GM18507 (cell line): ENCODE results near the gene SF1.
A peak's percentile ranks its signal among the peaks of the same experiment; 100 is the strongest.

Source experiments
- DNase-seq: peaks from one replicate; pipeline ENCODE4 v3.0.0; 2011; ENCODE audit warnings: low read depth; ENCODE audit not compliant: insufficient read length; ENCODE audit errors: extremely low spot score
- FAIRE-seq: peaks from 2 replicates; lab custom pipeline; 2011; peaks lifted over from hg19 to GRCh38; lab: Jason Lieb, UNC

Gene SF1

DNA sequence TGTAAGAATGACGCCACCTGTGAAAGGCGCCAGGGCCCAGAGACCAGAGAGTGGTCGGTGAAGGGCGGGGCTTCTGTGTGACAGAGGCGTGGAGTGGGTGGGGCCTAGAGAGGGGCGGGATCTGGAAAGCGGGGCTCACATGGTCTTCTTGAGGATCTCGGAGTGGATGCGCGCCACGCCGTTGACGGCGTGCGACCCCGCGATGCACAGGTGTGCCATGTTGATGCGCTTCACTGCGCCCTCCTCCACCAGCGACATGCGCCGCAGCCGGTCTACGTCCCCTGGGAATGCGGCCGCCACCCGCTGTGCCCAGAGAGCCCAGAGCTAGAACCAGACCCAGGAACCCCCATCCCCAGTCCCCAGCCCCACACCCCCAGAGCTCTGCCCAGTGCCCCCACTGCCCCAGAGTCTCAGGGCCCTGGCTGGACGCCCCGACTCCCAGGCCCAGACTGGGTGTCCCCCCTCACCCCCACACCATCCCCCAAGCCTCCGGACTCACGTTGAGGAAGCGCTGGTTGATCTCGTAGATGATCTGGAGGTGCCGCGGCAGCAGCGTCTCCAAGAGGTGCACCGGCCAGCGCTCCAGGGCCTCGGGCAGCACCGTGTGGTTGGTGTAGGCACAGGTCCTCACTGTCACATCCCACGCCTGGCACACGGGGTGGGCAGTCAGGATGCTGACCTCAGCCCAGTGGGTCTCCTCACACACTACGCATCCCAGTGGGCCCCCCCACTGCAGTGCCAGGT, 24.8 kb downstream of the SF1 start:
- no peak for DNase-seq
- no peak for FAIRE-seq

DNA sequence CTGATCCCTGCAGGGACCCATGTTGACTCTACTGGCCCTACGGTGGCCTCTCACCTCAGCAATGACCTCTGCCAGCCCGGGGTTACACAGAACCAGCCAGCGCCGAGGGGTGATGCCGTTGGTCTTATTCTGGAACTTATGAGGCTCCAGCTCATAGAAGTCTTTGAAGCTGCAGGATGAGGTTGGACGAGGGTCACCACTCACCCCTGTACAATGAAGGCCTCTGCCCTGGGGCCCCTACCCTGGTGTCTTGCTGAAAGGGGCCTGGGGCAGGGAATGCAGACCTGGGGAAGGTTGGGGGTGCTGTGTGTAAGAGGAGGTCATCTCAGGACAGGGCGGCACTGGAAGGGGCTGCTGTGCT, 25.3 kb downstream of the SF1 start:
- DNase-seq (no peak), FAIRE-seq (no peak)

DNA sequence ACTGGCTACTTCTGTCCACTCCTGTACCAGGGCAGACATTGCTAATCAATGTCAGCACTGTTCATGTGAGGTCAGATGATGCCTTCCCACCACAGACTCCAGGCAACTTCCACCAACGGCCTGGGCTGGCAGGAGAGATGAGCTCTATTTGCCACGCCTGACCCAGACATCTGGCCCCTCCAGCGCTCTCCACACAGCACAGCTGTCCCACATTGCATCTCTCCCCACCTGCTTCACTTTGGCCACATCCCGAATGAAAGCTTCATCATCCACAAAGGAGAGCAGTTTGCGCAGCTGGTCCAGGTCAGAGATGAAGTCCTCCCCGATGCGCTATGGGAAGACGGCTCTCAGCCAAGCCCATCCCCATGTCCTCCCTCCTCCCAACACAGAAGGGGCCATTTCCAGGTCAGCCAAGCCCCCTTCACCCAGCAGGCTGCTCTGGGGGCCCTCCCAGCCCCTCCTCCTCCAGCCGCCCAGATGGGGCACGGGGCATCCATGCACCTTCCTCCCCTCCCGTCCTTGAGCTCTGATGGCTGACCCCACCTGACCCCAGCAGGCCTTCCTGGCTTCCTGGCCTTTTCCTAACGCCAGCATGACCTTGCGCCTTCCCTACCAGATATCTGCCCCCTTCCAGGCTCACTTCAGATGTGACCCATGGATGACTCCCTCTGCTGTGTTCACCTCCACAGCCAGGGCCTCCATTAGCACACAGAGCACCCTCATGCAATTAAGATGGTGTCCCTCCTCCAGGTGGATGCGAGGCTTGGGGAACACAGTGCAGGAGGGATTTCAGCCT, 26.0 kb downstream of the SF1 start:
- FAIRE-seq (no peak), DNase-seq (no peak)

DNA sequence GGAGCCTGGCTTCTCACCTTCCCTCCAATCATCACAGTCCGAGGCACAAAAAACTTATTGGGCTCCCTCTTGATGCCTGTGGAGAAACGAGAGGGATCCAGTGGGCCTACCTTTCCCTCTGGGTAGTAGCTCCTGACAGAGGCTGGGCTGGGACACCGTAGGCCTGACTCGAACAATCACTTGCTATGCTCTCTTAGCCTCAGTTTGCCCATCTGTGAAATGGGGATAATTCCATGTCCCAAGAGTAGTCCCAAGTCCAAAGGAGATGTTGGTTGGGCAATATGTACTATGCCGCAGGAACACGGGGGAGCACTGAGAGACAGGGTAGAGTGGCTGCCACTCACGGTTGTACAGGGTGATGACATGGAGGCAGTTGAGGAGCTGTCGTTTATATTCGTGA, 26.8 kb downstream of the SF1 start:
- DNase-seq (no peak), FAIRE-seq (no peak)

DNA sequence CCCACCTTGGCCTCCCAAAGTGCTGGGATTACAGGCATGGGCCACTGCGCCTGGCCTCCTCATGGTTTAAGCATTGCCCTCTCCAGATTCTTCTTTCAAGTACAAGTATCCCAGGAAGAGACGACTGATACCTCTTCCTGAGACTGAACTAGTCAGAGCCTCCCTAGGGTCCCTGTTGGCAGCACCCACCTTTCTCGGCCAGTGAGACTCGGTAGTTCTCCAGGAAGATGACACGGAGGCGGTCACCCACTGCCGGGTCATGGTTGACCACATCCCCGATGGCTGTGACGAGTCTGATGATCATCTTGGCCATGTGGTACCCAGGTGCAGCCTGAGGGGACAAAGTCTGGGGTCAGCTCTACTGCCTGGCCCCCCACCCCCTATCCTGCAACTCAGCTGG, 27.2 kb downstream of the SF1 start:
- FAIRE-seq (no peak), DNase-seq (no peak)

DNA sequence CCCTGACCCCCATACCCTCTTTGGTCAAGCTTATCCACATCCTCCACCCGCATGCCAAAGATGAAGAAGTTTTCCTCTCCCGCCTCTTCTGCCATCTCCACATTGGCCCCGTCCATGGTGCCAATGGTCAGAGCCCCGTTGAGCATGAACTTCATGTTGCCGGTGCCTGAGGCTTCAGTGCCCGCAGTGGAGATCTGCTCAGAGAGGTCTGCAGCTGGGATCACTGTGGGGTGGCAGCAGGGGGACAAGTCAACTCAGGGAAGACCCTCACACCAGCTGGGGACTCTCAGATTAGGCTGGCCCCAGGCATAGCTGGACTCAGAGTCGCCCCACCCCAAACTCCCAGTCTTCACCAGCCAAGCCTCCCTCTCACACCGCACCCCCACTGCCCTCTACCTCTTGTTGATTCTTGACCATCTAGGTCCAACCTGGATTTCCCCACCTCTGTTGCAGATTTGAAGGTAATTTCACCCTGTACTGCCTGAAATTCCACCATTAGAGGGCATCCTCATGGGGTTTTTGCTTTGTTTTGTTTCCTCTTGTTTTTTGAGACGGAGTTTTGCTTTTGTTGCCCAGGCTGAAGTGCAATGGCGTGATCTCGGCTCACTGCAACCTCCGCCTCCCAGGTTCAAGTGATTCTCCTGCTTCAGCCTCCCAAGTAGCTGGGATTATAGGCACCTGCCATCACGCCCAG, 27.8 kb downstream of the SF1 start:
- no peak for DNase-seq
- no peak for FAIRE-seq

DNA sequence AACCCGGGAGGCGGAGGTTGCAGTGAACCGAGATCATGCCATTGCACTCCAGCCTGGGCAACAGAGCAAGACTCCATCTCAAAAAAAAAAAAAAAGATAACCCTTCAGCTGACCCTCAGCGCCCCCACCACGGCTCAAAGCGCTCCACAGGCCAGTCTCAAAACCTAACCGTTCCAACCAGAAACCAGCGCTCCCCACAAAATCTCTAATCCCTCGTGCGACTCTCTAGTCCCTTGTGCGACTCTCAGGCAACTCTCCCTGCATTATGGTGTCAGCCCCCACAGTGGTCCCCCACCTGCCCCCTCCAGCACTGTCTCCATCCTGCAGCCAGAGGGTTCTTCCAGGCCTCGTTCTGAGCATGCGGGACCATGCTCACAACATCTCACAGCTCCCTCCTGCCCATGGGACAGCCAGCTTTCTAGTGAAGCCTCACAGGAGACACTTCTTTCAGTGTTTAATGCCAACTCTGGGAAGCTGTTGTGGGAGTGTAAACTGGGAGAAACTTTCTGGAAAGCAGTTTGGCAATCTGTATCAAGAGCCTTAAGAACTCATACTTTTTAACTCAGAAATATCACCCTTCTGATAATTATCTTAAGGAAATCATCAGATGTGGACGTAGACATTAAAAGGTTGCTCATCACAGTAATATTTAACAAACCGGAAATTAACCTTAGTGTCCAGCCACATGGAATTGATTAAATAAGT, 30.2 kb downstream of the SF1 start:
- FAIRE-seq = no peak
- DNase-seq = no peak

DNA sequence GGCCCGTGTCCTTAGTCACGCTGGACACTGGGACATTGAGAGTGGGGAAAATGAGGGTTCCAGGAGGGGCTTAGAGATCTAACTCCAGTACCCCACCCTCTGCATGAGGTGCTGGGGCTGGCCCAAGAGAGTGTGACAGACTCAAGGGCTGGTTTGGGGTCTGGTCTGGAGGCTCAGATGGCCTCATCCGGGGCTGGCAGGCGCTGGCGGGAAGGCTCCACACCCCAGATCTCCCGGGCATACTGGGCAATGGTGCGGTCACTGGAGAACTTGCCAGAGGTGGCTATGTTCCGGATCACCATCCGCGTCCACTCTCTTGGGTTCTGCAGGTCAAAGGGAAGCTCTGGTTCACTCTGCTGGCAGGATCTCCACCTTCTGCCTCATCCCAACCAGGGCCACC, 31.9 kb downstream of the SF1 start:
- DNase-seq = no peak
- FAIRE-seq = no peak

DNA sequence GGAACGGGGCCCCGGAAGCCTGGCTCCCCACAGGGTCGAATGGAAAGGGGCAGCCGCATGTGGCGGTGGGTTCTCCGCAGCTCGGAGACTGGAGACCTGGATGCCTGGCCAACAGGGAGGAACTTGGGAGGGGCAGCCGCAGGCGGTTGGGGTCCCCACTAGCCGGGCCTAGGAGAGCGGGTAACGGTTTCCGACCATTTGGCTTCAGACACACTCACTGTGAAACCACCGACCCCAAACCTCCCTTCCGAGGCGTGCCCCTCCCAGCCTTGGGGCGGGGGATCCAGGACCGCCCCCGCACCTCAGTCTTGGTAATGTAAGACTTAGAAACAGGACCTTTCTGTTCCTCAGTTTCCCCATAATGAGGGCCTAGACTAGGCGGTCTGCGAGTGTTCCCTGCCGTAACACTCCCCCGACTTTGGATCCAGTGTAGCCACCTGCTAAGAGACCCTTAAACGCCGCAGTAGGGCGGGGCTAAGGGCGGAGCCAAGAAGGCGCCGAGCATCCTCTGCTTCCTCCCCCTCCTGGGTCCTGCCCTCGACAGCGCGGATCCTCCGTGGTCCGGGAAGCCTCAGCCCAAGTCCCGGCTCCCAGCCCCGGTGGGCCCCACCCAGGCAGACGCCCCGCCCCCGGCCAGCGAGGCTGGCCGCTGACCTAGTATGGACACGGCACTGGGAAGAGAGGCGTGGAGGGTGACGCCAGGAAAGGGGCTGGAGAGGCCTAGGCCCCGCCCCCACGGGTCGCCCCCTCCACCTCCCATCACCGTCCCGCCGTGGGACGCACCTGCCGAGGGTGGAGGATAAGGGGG, 32.6 kb downstream of the SF1 start:
- DNase-seq (peak; percentile 58), FAIRE-seq (peak; percentile 66)

DNA sequence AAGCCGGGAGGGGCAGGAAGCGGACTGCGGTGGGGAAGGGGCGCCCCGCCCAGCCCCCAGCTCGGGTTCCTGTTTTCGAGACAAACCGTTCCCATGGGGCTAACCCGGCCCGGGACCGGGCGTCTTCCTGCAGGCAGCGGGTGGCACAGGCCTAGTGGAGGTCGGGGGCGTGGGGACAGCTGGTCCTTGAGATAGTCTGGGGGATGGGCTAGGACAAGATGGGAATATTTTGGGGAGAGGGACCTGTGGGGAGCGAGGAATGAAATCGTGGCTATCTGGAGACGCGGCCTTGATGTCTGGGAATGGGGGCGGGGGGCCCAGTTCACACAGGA, 33.2 kb downstream of the SF1 start:
- DNase-seq = peak; percentile 43
- peak; percentile 42 for FAIRE-seq

DNA sequence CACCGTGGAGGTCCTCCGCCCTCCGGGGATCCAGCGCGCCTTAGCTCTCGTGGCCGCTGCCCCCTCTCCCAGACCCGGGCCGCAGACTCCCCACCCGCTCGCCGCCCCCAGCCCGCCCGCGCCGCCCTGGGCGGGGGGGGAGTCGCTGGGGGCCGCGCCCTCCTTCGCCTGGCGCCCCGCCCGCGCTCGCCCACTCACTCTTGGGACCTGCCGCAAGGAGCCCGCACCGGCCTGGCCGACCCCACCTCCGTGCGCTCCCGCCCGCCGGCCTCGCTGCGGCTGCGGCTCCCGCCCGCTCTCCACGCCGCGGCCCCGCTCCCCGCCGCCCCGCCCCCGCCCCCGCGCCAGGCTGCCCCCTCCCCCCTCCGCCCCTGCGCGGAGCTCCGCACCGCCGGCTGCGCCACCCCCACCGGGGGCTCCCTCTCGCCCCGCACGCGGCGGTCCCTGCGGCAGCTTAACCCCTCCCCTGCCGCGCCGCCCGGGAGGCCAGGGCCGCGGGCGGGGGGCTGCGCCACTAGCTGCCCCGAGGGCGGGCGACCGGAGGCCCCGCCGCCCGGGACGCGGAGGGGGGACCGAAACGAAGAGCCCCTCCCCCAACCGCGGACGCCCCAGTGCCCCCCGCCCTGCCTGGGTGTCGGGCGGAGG, 33.7 kb downstream of the SF1 start:
- FAIRE-seq = no peak
- no peak for DNase-seq

DNA sequence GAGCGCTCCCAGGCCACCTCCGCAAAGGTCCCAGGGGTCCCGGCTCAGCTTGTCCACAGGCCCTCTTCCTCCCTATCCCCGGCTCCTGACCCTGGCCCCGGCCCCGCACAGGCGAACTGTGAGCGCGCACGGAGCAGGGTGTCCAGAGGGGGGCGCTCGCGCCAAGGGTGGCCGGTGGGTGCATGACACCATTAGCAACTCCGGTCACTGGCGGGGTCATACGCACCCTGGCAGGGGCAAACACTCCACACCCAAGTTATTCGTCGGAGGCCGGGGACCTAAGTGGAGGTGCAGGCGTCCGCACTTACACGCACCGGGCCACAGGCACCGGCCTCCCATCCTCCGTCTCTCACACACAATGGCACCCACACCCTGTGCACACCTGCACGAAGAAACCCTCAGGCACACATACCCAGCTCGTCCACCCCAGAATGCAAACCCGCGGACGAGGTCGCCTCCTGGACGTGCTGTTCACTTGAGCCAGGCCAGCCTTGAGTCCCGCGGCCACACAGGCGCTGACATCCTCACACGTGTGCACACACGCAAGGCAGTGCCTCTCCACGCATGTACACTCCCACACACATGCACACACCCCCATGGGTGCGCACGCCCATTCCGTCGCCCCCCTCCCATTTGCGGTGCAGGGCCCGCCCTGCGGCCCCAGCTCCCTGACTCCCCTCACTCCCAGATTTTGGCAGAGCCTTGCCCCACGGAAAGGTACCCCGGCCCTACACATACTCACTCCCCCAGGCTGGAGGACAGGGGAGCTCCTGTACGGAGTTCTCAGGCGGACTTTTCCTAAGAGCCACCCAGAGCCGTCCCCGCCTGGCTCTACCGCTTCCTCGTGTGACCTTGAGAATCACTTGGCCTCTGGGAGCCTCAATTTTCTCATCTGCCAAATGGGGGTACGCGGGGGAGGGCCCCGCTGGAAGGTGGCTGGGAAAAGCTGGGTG, 34.5 kb downstream of the SF1 start, which contains the start of gene RASGRP2:
RASGRP2 (minus strand) TSS at position 552 of the 953 bp plus-strand sequence. CDS start 1,276 bp downstream, outside the sequence.
- DNase-seq = peak; percentile 43
- FAIRE-seq = peak; percentile 24

DNA sequence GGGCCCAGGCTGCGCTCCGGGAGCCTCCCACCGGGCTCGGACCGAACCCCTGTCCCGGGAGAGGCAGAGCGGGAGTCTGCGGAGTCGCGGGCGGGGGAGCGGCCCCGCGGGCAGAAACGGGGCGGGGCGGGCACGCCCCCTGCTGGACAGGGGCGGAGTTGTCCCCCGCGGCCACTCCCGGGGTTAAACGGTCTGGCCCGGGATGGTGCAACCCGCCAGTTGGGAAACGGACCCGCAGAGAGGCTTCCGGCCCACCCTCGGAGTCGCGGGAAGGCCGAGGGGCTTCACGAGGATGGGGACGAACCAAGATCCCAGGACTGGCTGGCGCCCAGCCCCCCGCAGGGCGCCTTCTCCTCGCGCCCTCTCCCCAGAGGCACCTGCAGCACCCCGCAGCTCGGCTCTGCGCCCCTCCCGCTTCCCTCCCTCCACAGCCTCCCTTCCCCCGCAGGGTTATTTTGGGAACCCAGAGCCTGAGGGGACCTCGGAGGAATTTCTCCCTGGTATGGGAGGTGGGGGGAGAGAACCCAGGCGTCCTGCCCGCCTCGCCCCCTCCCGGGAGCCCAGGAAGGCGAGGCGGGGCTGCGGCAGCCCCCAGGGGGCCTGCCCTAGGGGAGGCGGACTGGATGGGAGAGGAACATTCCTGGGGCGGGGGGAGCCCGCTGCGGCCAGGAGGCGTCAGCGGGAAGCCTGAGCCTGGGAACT, 35.3 kb downstream of the SF1 start:
- FAIRE-seq (no peak), DNase-seq (peak; percentile 83)

DNA sequence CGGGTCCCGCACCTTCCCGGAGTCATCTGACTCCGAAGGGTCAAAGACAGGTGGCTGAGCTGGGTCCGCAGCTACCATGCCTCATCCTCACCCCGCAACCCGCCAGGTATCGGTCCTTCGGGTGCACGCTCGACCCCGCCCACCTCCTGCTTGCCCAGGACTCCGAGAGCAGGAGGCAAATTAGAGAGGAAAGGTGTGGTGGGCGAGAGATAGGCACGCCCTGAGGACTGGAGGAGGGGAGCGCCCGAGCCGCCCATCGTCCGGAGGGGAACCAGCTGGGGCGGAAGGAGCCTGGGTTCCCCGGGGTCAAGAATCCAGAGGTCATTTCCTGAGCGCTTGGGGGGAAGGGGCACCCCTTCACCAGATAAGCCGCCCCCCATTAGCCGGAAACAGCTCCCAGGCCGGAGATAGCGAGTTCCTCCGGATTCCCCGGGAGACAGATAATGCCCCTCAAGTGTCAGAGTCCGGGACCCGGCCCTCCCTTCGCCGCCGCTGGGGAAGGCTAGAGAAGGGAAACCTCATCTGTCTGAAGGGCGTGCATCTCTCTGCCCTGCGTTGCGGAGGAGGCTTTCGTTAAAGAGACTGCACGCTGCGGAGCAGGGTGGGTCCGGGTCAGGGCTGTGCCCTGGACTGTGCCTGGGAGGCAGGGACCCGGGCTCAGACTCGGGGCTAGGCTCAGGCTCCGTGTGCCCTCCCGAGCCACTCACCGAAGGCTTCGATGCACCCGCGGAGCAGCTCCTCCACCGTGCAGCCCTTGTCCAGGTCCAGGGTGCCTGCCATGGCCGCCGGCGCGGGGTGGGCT, 36.1 kb downstream of the SF1 start:
- no peak for FAIRE-seq
- DNase-seq = peak; percentile 26

DNA sequence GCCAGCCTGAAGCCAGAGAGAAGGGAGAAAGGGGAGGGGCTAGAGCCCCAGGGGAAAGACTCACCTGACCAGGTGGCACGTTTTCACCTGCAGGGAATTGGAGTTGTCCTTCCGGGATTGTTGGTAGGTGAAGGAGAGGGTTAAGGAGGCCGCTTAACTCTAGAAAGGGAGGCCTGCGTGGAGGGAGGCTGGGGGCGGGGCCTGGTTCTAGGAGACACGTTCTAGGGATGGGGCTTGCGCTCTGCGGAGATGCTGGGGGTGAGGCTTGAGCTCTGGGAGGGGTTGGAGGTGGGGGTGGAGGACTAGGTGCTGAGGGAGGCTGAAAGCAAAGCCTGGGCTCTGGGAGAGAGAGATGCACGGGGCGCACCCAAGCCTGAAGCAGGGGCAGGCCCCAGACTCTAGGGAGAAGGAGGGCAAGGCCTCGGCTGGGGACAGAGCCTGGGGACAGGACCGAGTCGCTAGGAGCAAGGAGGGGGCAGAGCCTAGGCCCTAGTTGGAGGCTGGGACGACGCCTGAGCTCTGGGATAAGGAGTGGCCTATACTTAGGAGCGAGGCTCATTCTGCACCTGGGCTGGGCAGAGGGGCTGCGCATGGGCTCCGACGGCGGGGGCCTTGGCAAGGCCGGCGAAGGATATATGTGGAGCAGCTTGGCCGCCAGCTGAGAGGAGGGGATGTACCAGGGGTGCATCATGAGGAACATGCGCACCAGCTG, 36.8 kb downstream of the SF1 start:
- DNase-seq (no peak), FAIRE-seq (no peak)

DNA sequence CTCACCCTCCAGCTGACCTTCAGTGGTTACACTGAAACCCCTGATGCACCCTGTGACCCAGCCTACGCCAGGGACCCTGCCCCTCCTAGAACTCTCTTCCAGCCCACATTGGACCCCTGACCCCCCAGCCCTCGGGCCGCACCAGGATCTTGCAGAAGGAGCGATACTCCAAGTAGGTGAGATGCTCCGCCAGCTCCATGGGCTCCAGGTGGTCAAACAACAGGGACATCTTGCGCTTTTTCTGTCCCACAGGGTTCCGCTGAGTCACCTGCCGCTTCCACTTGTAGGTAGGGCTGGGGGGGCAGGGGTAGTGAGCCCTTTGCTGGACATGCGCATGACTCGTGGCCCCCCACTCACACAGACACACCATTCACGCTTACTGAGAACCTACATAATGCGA, 38.5 kb downstream of the SF1 start:
- DNase-seq (no peak), FAIRE-seq (no peak)
